H1 (cell line): ENCODE results near the gene SERPINB6.

Source experiments
- CTCF ChIP-seq, 3 experiments: IDR thresholded peaks; 1 replicate in 2 of 3; 2 replicates in 1 of 3; pipeline versions ENCODE4 v1.5.1 to v1.6.1; 2011; ENCODE audit warnings: low read length in 3 of 3, mild to moderate bottlenecking in 3 of 3, inconsistent platforms in 2 of 3, low read depth in 1 of 3, moderate library complexity in 1 of 3; ENCODE audit not compliant: insufficient read depth in 1 of 3; ENCODE audit errors: control extremely low read depth in 1 of 3
- JUND ChIP-seq: IDR thresholded peaks from 2 replicates; pipeline ENCODE4 v1.6.1; 2011; ENCODE audit warnings: mild to moderate bottlenecking, improper control_type of control experiment, low read length

- no peak for TF ChIP-seq CTCF (IDR thresholded peaks at IDR 0.05; ENCODE audit: control extremely low read depth in 1 of 3, insufficient read depth in 1 of 3, low read depth in 1 of 3, low read length in 3 of 3)
- TF ChIP-seq JUND = no peak
These were observed 1.8 kb downstream of the SERPINB6 start for GRCh38 chr6:2969549-2969948.
